PC-9 (cell line): ENCODE measurements around the gene TMEM263. TPM values are rescaled to one million over a fixed set of nuclear protein-coding genes. Genes with fewer than 3 reads are reported as not detected.

ENCODE experiments used
- BruUV-seq: library from RNA; stranded (reverse); fragments of 400-500 nt; replicated peaks from 2 replicates; lab custom pipeline; 2021; lab: Mats Ljungman, UMichigan
- CTCF ChIA-PET: fragments of 300-600 bp; sonication (Branson Sonifier 250); formaldehyde crosslinking; loops from one replicate; lab custom pipeline; 2022; ENCODE audit warnings: antibody characterized with exemption; lab: Charles Lee
- POLR2A ChIA-PET: fragments of 300-600 bp; sonication (Branson Sonifier 250); formaldehyde crosslinking; loops from one replicate; lab custom pipeline; 2022; ENCODE audit warnings: antibody characterized with exemption; ENCODE audit not compliant: unreplicated experiment; lab: Charles Lee
- DNase-seq, 2 experiments: peaks; one replicate each; pipeline versions ENCODE4 v3.0.0 to v3.0.0-alpha.2; 2015 to 2022; ENCODE audit warnings: mixed read lengths in 1 of 2
- H2AFZ ChIP-seq: fragments of 200-600 bp; sonication (generic); 2 replicates; pipeline ENCODE4 v1.8.1; 2017; ENCODE audit warnings: antibody characterized with exemption
- H3F3A ChIP-seq: fragments of 200-600 bp; sonication (generic); 2 replicates; pipeline ENCODE4 v1.8.1; 2017; ENCODE audit warnings: antibody characterized with exemption, mild to moderate bottlenecking, low read depth; ENCODE audit not compliant: insufficient read depth
- H3K27ac ChIP-seq: fragments of 200-600 bp; sonication (generic); 2 replicates; pipeline ENCODE4 v1.6.1; 2016; ENCODE audit warnings: mixed run types
- H3K27me3 ChIP-seq: fragments of 200-600 bp; sonication (generic); 2 replicates; pipeline ENCODE4 v1.6.1; 2016; ENCODE audit warnings: low read depth, mixed run types; ENCODE audit not compliant: insufficient read depth
- H3K36me3 ChIP-seq: fragments of 200-600 bp; sonication (generic); 2 replicates; pipeline ENCODE4 v1.6.1; 2016; ENCODE audit warnings: low read depth, mixed run types
- H3K4me1 ChIP-seq: fragments of 200-600 bp; sonication (generic); replicated peaks from 2 replicates; pipeline ENCODE4 v1.6.1; 2016; ENCODE audit warnings: mixed run types; ENCODE audit not compliant: insufficient read depth
- H3K4me2 ChIP-seq: fragments of 200-600 bp; sonication (generic); 2 replicates; pipeline ENCODE4 v1.6.1; 2017; ENCODE audit warnings: mixed run types
- H3K4me3 ChIP-seq: fragments of 200-600 bp; sonication (generic); 2 replicates; pipeline ENCODE4 v1.6.1; 2016; ENCODE audit warnings: mixed run types
- H3K79me2 ChIP-seq: fragments of 200-600 bp; sonication (generic); 2 replicates; pipeline ENCODE4 v1.6.1; 2017; ENCODE audit warnings: low read depth, mixed run types
- H3K9me2 ChIP-seq: fragments of 200-600 bp; sonication (generic); 2 replicates; pipeline ENCODE4 v1.8.1; 2017; ENCODE audit warnings: mild to moderate bottlenecking; ENCODE audit not compliant: insufficient read depth
- H3K9me3 ChIP-seq: fragments of 200-600 bp; sonication (generic); 2 replicates; pipeline ENCODE4 v1.8.1; 2016; ENCODE audit warnings: low read depth; ENCODE audit not compliant: insufficient read depth
- H4K20me1 ChIP-seq: fragments of 200-600 bp; sonication (generic); 2 replicates; pipeline ENCODE4 v1.8.1; 2017; ENCODE audit not compliant: insufficient read depth
- EZH2 ChIP-seq: fragments of 200-600 bp; sonication (generic); IDR thresholded peaks from 2 replicates; pipeline ENCODE4 v1.8.0; 2017; ENCODE audit warnings: antibody characterized with exemption, low read depth
- intact Hi-C: fragments of 100-400 bp; cut with micrococcal nuclease; formaldehyde crosslinking; loops from one replicate; pipeline ENCODE4 v1.10.0; 2022; ENCODE audit not compliant: unreplicated experiment
- total RNA-seq: library from RNA; stranded (reverse); gene quantifications from 2 replicates; pipeline ENCODE4 v1.2.3, GENCODE V29; 2021
- TF ChIP-seq, protein P1 (sequence below): fragments of 200-600 bp; sonication (generic); conservative IDR thresholded peaks from 2 replicates; pipeline ENCODE4 v1.6.1; 2017; ENCODE audit warnings: mixed run types, antibody characterized with exemption, mild to moderate bottlenecking, moderate library complexity

Gene TMEM263
- total RNA-seq, 1 experiment from 2014 or later = 33.2 TPM

GRCh38 chr12:106907846-106908245, 47.9 kb upstream of the TMEM263 start:
- no peak overlapping the region for H3K27ac ChIP-seq
- no peaks in the 10 kb centered on the region for H3K27me3 ChIP-seq
- no peaks in the 10 kb centered on the region; the same call in 1 of the 2 replicates for H3K9me3 ChIP-seq
- no peaks in the 10 kb centered on the region for H3F3A ChIP-seq
- no peaks in the 10 kb centered on the region for H3K9me2 ChIP-seq
- 0 out of 2 replicates have a peak, but pooled peaks cover 5% of the 10 kb centered on the region for H3K4me1 ChIP-seq
- CTCF ChIA-PET = no interaction called here
- H3K79me2 ChIP-seq = no peaks in the 10 kb centered on the region
- intact Hi-C loops = no loop called here
- TF ChIP-seq, protein P1, sequence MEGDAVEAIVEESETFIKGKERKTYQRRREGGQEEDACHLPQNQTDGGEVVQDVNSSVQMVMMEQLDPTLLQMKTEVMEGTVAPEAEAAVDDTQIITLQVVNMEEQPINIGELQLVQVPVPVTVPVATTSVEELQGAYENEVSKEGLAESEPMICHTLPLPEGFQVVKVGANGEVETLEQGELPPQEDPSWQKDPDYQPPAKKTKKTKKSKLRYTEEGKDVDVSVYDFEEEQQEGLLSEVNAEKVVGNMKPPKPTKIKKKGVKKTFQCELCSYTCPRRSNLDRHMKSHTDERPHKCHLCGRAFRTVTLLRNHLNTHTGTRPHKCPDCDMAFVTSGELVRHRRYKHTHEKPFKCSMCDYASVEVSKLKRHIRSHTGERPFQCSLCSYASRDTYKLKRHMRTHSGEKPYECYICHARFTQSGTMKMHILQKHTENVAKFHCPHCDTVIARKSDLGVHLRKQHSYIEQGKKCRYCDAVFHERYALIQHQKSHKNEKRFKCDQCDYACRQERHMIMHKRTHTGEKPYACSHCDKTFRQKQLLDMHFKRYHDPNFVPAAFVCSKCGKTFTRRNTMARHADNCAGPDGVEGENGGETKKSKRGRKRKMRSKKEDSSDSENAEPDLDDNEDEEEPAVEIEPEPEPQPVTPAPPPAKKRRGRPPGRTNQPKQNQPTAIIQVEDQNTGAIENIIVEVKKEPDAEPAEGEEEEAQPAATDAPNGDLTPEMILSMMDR = no peak
- TF ChIP-seq EZH2 = no peak
- no peaks in the 10 kb centered on the region; the same call in 1 of the 2 replicates for H4K20me1 ChIP-seq
- H2AFZ ChIP-seq = no peak overlapping the region
- DNase-seq = no peak
- no peak overlapping the region for H3K4me3 ChIP-seq
- POLR2A ChIA-PET = interaction anchor here (0.5 kb wide), 1 partner anchor 13 kb away, joined by 29 read pairs; no protein-coding TSS in a partner anchor
- BruUV-seq = no TSS peak
- no peak overlapping the region for H3K4me2 ChIP-seq
- H3K36me3 ChIP-seq = no peaks in the 10 kb centered on the region

DNA sequence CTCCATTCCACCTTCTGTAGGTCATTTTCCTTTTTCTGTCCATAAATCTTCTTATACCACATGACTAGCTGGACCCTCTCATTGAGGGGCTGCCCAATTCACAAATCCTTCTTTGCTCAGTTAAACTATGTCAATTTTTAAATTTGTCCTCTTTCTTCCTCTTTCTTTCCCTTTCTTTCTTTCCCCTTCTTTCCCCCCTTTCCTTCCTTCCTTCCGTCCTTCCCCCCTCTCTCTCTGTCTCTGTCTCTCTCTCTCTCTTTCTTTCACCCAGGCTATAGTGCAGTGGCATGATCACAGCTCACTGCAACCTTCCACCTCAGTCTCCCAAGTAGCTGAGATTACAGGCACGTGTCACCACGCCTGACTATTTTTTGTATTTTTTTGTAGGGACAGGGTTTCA, 47.1 kb upstream of the TMEM263 start:
- no peaks in the 10 kb centered on the region for H3F3A ChIP-seq
- BruUV-seq = no TSS peak
- H2AFZ ChIP-seq = no peak overlapping the region
- ChIA-PET POLR2A (no interaction called here), CTCF (no interaction called here)
- H3K27me3 ChIP-seq = no peaks in the 10 kb centered on the region
- no peaks in the 10 kb centered on the region for H3K79me2 ChIP-seq
- no peaks in the 10 kb centered on the region for H3K36me3 ChIP-seq
- intact Hi-C loops = no loop called here
- TF ChIP-seq, protein P1 = no peak
- TF ChIP-seq EZH2 = no peak
- no peaks in the 10 kb centered on the region for H3K9me2 ChIP-seq
- H3K4me3 ChIP-seq = no peak overlapping the region
- 0 out of 2 replicates have a peak, but pooled peaks cover 1% of the 10 kb centered on the region for H3K4me1 ChIP-seq
- no peak overlapping the region for H3K27ac ChIP-seq
- no peaks in the 10 kb centered on the region; the same call in 1 of the 2 replicates for H4K20me1 ChIP-seq
- no peak for DNase-seq
- H3K4me2 ChIP-seq = no peak overlapping the region
- no peaks in the 10 kb centered on the region; the same call in 1 of the 2 replicates for H3K9me3 ChIP-seq

GRCh38 chr12:106910202-106910601, 45.5 kb upstream of the TMEM263 start:
- no peak overlapping the region for H3K27ac ChIP-seq
- no peak overlapping the region for H3K4me2 ChIP-seq
- no peaks in the 10 kb centered on the region for H3K36me3 ChIP-seq
- H2AFZ ChIP-seq = no peak overlapping the region
- no peak for DNase-seq
- H3K79me2 ChIP-seq = no peaks in the 10 kb centered on the region
- H3K4me1 ChIP-seq = no peaks in the 10 kb centered on the region
- BruUV-seq = no TSS peak
- H3K27me3 ChIP-seq = no peaks in the 10 kb centered on the region
- H3F3A ChIP-seq = no peaks in the 10 kb centered on the region
- H3K9me3 ChIP-seq = no peaks in the 10 kb centered on the region; the same call in 1 of the 2 replicates
- H3K4me3 ChIP-seq = no peak overlapping the region
- POLR2A ChIA-PET = no interaction called here
- intact Hi-C loops = no loop called here
- CTCF ChIA-PET = no interaction called here
- H3K9me2 ChIP-seq = no peaks in the 10 kb centered on the region
- no peaks in the 10 kb centered on the region; the same call in 1 of the 2 replicates for H4K20me1 ChIP-seq
- no peak for TF ChIP-seq EZH2
- TF ChIP-seq, protein P1 = no peak
